Prostate gland (tissue), 2 donors: ENCODE results near the gene MED27. TPM values are rescaled to one million over a fixed set of nuclear protein-coding genes. Genes with fewer than 3 reads are reported as not detected.

Source experiments
- DNase-seq: peaks from one replicate; pipeline ENCODE4 v3.0.0-alpha.2; 2019; ENCODE audit warnings: low spot score
- H3K27ac ChIP-seq, 2 donors: fragments of 200-600 bp; sonication (generic); 2 replicates each; pipeline ENCODE4 v1.5.1; 2017 to 2019
- H3K27me3 ChIP-seq: fragments of 200-600 bp; sonication (generic); replicated peaks from 2 replicates; pipeline ENCODE4 v1.5.1; 2019; ENCODE audit not compliant: insufficient read depth
- H3K36me3 ChIP-seq, 2 donors: fragments of 200-600 bp; sonication (generic); 1 replicate in 1 of 2; 2 replicates in 1 of 2; pipeline versions ENCODE4 v1.5.1 to v1.8.1; 2017 to 2019
- H3K4me1 ChIP-seq: fragments of 200-600 bp; sonication (generic); replicated peaks from 2 replicates; pipeline ENCODE4 v1.5.1; 2019
- H3K4me3 ChIP-seq, 2 donors: fragments of 200-600 bp; sonication (generic); 2 replicates each; pipeline ENCODE4 v1.5.1; 2017 to 2019
- H3K9me3 ChIP-seq: fragments of 200-600 bp; sonication (generic); 2 replicates; pipeline ENCODE4 v1.5.1; 2017
- CTCF ChIP-seq, 4 experiments: fragments of 200-600 bp in 2 of 4; fragments of 450-650 bp in 2 of 4; sonication (generic) in 2 of 4; IDR thresholded peaks; 1 replicate in 3 of 4; 2 replicates in 1 of 4; pipeline ENCODE4 v1.5.1; 2016 to 2019; ENCODE audit warnings: antibody characterized with exemption in 4 of 4, mild to moderate bottlenecking in 2 of 4, moderate library complexity in 2 of 4
- POLR2A ChIP-seq: fragments of 450-650 bp; IDR thresholded peaks from one replicate; pipeline ENCODE4 v1.6.1; 2016; ENCODE audit warnings: antibody characterized with exemption, mild to moderate bottlenecking
- POLR2AphosphoS5 ChIP-seq: sonication (generic); formaldehyde crosslinking; IDR thresholded peaks from one replicate; pipeline ENCODE4 v1.6.1; 2017; ENCODE audit warnings: antibody characterized with exemption
- WGBS: methylation state at CpG from one replicate; pipeline ENCODE4 v1.1.5; 2018; 5-methylcytosine and 5-hydroxymethylcytosine counted together
- intact Hi-C: fragments of 100-400 bp; cut with DNase I; formaldehyde crosslinking; loops from one replicate; pipeline ENCODE4 v1.14.2; 2022
- total RNA-seq, 2 donors: library from RNA; depleted of rRNA; stranded (reverse); fragments of >200 nt; gene quantifications; one replicate each; pipeline ENCODE4 v1.1.0, GENCODE V29; 2016

The MED27 gene
- total RNA-seq, 2 donors from 2014 or later = 17.4 to 22.7 TPM

- intact Hi-C loops = no loop called here
- Histone ChIP-seq H3K36me3 (no peaks in the 10 kb centered on the region), H3K27me3 (no peaks in the 10 kb centered on the region), H3K27ac (no peak overlapping the region), H3K9me3 (no peaks in the 10 kb centered on the region), H3K4me1 (no peaks in the 10 kb centered on the region), H3K4me3 (no peak overlapping the region)
- TF ChIP-seq POLR2AphosphoS5 (no peak), CTCF (IDR thresholded peaks at IDR 0.05) (no peak)
- WGBS = 53% methylated on average over 6 of the region's 6 CpGs
- no peak for DNase-seq
Measured at GRCh38 chr9:132005899-132006298, 73.8 kb downstream of the MED27 start.

DNA sequence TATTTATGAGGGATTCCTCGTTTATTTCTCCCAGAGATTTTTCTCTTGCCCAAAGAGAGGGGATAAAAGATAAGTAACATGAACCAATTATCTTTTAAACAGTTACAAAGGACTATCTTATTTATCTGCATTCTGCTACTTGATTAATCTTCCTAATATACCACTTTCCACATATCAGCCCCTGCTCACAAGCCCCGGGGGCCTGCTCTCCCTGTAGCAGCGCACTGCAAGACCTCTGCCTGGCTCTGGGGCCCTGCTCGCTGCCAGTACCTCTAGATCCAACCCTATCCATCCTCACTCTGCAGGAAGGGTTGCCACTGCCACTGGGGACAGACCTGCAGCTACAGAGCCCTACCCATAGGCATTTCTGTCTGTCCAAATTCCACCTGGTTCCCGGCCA lies 75.3 kb downstream of the MED27 start:
- no peak overlapping the region for H3K27ac ChIP-seq
- no peak overlapping the region for H3K4me3 ChIP-seq
- no peaks in the 10 kb centered on the region for H3K4me1 ChIP-seq
- 95% methylated on average over 5 of the region's 5 CpGs for WGBS
- intact Hi-C loops = no loop called here
- TF ChIP-seq CTCF (IDR thresholded peaks at IDR 0.05) (no peak), POLR2AphosphoS5 (no peak), POLR2A (no peak)
- no peaks in the 10 kb centered on the region for H3K9me3 ChIP-seq
- no peaks in the 10 kb centered on the region for H3K27me3 ChIP-seq
- no peak for DNase-seq
- no peaks in the 10 kb centered on the region for H3K36me3 ChIP-seq

- DNase-seq = no peak
- WGBS = 92% methylated on average over 9 of the region's 9 CpGs
- Histone ChIP-seq H3K27ac (no peak overlapping the region), H3K4me3 (no peak overlapping the region), H3K9me3 (no peaks in the 10 kb centered on the region), H3K36me3 (no peaks in the 10 kb centered on the region), H3K27me3 (no peaks in the 10 kb centered on the region), H3K4me1 (no peaks in the 10 kb centered on the region)
- intact Hi-C loops = no loop called here
- TF ChIP-seq CTCF (IDR thresholded peaks at IDR 0.05) (no peak), POLR2AphosphoS5 (no peak), POLR2A (no peak)
Measured at GRCh38 chr9:132003896-132004295, 75.8 kb downstream of the MED27 start.

DNA sequence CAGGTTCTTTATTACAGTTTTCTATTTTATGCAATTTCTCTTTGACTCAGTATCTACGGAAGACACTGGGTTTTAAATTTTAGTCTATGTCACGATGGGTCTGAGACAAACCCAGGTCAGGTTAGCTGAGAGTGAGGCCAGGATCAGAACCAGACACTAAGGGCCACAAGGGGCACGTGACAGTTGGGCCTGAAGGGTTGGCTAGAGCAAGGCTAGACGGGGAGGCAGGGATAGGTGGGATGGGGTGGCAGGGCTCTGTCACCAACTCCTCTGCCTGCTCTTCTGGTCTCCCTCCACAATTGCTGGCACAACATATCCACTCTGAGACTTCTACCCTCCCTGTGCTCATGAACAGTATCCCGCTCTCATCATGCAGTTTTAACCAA lies 76.4 kb downstream of the MED27 start:
- 96% methylated on average over 5 of the region's 5 CpGs for WGBS
- no peaks in the 10 kb centered on the region for H3K9me3 ChIP-seq
- no peaks in the 10 kb centered on the region for H3K27me3 ChIP-seq
- H3K27ac ChIP-seq = no peak overlapping the region
- intact Hi-C loops = no loop called here
- no peak overlapping the region for H3K4me3 ChIP-seq
- TF ChIP-seq CTCF (IDR thresholded peaks at IDR 0.05) (no peak), POLR2AphosphoS5 (no peak), POLR2A (no peak)
- H3K36me3 ChIP-seq = no peaks in the 10 kb centered on the region
- no peak for DNase-seq
- H3K4me1 ChIP-seq = no peaks in the 10 kb centered on the region

GRCh38 chr9:132002643-132003318 lies 76.9 kb downstream of the MED27 start:
- H3K27ac ChIP-seq = no peak overlapping the region
- no peaks in the 10 kb centered on the region for H3K36me3 ChIP-seq
- no peaks in the 10 kb centered on the region for H3K4me1 ChIP-seq
- TF ChIP-seq CTCF (IDR thresholded peaks at IDR 0.05) (no peak), POLR2AphosphoS5 (no peak), POLR2A (no peak)
- no peak overlapping the region for H3K4me3 ChIP-seq
- intact Hi-C loops = no loop called here
- DNase-seq = no peak
- 88% methylated on average over 7 of the region's 7 CpGs for WGBS
- H3K27me3 ChIP-seq = no peaks in the 10 kb centered on the region
- no peaks in the 10 kb centered on the region for H3K9me3 ChIP-seq
